H9 (cell line): ENCODE results near the gene CACNA1D. TPM values are rescaled to one million over a fixed set of nuclear protein-coding genes. Genes with fewer than 3 reads are reported as not detected.

Experiments used
- DNase-seq: peaks from one replicate; pipeline ENCODE4 v3.0.0-alpha.2; 2017
- H2AFZ ChIP-seq: one replicate; pipeline ENCODE4 v1.6.1; 2013; ENCODE audit warnings: mild to moderate bottlenecking, low read length, control low read depth, moderate library complexity
- H2AK5ac ChIP-seq: 2 replicates; pipeline ENCODE4 v1.6.1; 2013; ENCODE audit warnings: low read length, control low read depth, mixed read lengths; ENCODE audit not compliant: insufficient read length
- H2BK120ac ChIP-seq: one replicate; pipeline ENCODE4 v1.6.1; 2013; ENCODE audit warnings: low read depth, mild to moderate bottlenecking, low read length, control low read depth, inconsistent platforms; ENCODE audit not compliant: poor library complexity, severe bottlenecking
- H2BK12ac ChIP-seq: 2 replicates; pipeline ENCODE4 v1.6.1; 2013; ENCODE audit warnings: low read length, control low read depth, mixed read lengths, low read depth; ENCODE audit not compliant: insufficient read length
- H2BK15ac ChIP-seq: 2 replicates; pipeline ENCODE4 v1.6.1; 2013; ENCODE audit warnings: low read depth, low read length, control low read depth
- H2BK20ac ChIP-seq: one replicate; pipeline ENCODE4 v1.6.1; 2013; ENCODE audit warnings: low read depth, mild to moderate bottlenecking, low read length, control low read depth, inconsistent platforms; ENCODE audit not compliant: poor library complexity, severe bottlenecking
- H2BK5ac ChIP-seq: 2 replicates; pipeline ENCODE4 v1.6.1; 2013; ENCODE audit warnings: low read length, control low read depth, mixed read lengths; ENCODE audit not compliant: insufficient read length
- H3K14ac ChIP-seq: 2 replicates; pipeline ENCODE4 v1.6.1; 2013; ENCODE audit warnings: low read length, control low read depth; ENCODE audit not compliant: insufficient read depth
- H3K18ac ChIP-seq: 2 replicates; pipeline ENCODE4 v1.6.1; 2013; ENCODE audit warnings: low read depth, mild to moderate bottlenecking, mixed read lengths, low read length, control low read depth; ENCODE audit not compliant: insufficient read length
- H3K23ac ChIP-seq: 2 replicates; pipeline ENCODE4 v1.6.1; 2013; ENCODE audit warnings: low read length, control low read depth, mixed read lengths, low read depth; ENCODE audit not compliant: insufficient read length
- H3K23me2 ChIP-seq: 2 replicates; pipeline ENCODE4 v1.6.1; 2013; ENCODE audit warnings: low read depth, mild to moderate bottlenecking, mixed read lengths, low read length, control low read depth; ENCODE audit not compliant: insufficient read length, poor library complexity, severe bottlenecking
- H3K27ac ChIP-seq: 2 replicates; pipeline ENCODE4 v1.5.1; 2013; ENCODE audit warnings: low read length, control low read depth, mixed read lengths, low read depth; ENCODE audit not compliant: insufficient read length
- H3K27me3 ChIP-seq: 2 replicates; pipeline ENCODE4 v1.6.1; 2013; ENCODE audit warnings: low read length, control low read depth, inconsistent platforms; ENCODE audit not compliant: insufficient read depth
- H3K4ac ChIP-seq: 2 replicates; pipeline ENCODE4 v1.6.1; 2013; ENCODE audit warnings: low read depth, mild to moderate bottlenecking, control low read depth, inconsistent platforms, low read length, moderate library complexity
- H3K4me1 ChIP-seq: 2 replicates; pipeline ENCODE4 v1.6.1; 2013; ENCODE audit warnings: low read length, control low read depth, inconsistent platforms; ENCODE audit not compliant: insufficient read depth
- H3K4me2 ChIP-seq: 2 replicates; pipeline ENCODE4 v1.6.1; 2013; ENCODE audit warnings: low read length, control low read depth, mixed read lengths; ENCODE audit not compliant: insufficient read length, insufficient read depth
- H3K56ac ChIP-seq: 2 replicates; pipeline ENCODE4 v1.6.1; 2013; ENCODE audit warnings: low read depth, mild to moderate bottlenecking, mixed read lengths, low read length, control low read depth; ENCODE audit not compliant: insufficient read length
- H3K79me1 ChIP-seq: 2 replicates; pipeline ENCODE4 v1.6.1; 2013; ENCODE audit warnings: low read depth, mild to moderate bottlenecking, moderate library complexity, low read length, control low read depth, inconsistent platforms; ENCODE audit not compliant: insufficient read depth, poor library complexity, severe bottlenecking
- H3K79me2 ChIP-seq: 2 replicates; pipeline ENCODE4 v1.6.1; 2013; ENCODE audit warnings: low read length, control low read depth, inconsistent platforms; ENCODE audit not compliant: insufficient read depth
- H3K9ac ChIP-seq: 2 replicates; pipeline ENCODE4 v1.6.1; 2013; ENCODE audit warnings: low read length, control low read depth, mixed read lengths; ENCODE audit not compliant: insufficient read length; ENCODE audit errors: extremely low read depth
- H3K9me3 ChIP-seq: one replicate; pipeline ENCODE4 v1.6.1; 2013; ENCODE audit warnings: low read depth, low read length, inconsistent platforms; ENCODE audit not compliant: control insufficient read depth
- H3T11ph ChIP-seq: one replicate; pipeline ENCODE4 v1.6.1; 2013; ENCODE audit warnings: mild to moderate bottlenecking, low read length, control low read depth, inconsistent platforms
- H4K20me1 ChIP-seq: one replicate; pipeline ENCODE4 v1.6.1; 2013; ENCODE audit not compliant: control insufficient read depth, insufficient read length, insufficient read depth
- H4K5ac ChIP-seq: 2 replicates; pipeline ENCODE4 v1.6.1; 2013; ENCODE audit warnings: low read depth, mild to moderate bottlenecking, mixed read lengths, low read length, control low read depth; ENCODE audit not compliant: insufficient read length
- H4K8ac ChIP-seq: replicated peaks from 2 replicates; pipeline ENCODE4 v1.6.1; 2013; ENCODE audit warnings: low read length, control low read depth, mixed read lengths, low read depth; ENCODE audit not compliant: insufficient read length
- H4K91ac ChIP-seq: 2 replicates; pipeline ENCODE4 v1.6.1; 2013; ENCODE audit warnings: low read depth, mild to moderate bottlenecking, moderate library complexity, mixed read lengths, low read length, control low read depth; ENCODE audit not compliant: insufficient read length
- H3K27ac Mint-ChIP-seq, 3 experiments: 2 replicates in 2 of 3; 3 replicates in 1 of 3; pipeline ENCODE4 v1.8.0; 2020 to 2021; ENCODE audit warnings: mixed read lengths in 3 of 3, mild to moderate bottlenecking in 1 of 3, moderate library complexity in 1 of 3
- H3K27me3 Mint-ChIP-seq: 2 replicates; pipeline ENCODE4 v1.8.0; 2021; ENCODE audit warnings: low read depth, mild to moderate bottlenecking, moderate library complexity, mixed read lengths
- H3K36me3 Mint-ChIP-seq, 3 experiments: 2 replicates in 2 of 3; 3 replicates in 1 of 3; pipeline ENCODE4 v1.8.0; 2020 to 2021; ENCODE audit warnings: low read depth in 3 of 3, mixed read lengths in 3 of 3; ENCODE audit not compliant: insufficient read depth in 1 of 3
- H3K4me1 Mint-ChIP-seq, 2 experiments: 2 replicates each; pipeline ENCODE4 v1.8.0; 2020; ENCODE audit warnings: mixed read lengths in 2 of 2
- H3K4me3 Mint-ChIP-seq, 2 experiments: 2 replicates in 1 of 2; 3 replicates in 1 of 2; pipeline ENCODE4 v1.8.0; 2020 to 2021; ENCODE audit warnings: mild to moderate bottlenecking in 2 of 2, mixed read lengths in 2 of 2, moderate library complexity in 1 of 2
- H3K9me3 Mint-ChIP-seq, 2 experiments: 2 replicates in 1 of 2; 3 replicates in 1 of 2; pipeline ENCODE4 v1.8.0; 2020; ENCODE audit warnings: mild to moderate bottlenecking in 2 of 2, mixed read lengths in 2 of 2, moderate library complexity in 1 of 2
- WGBS: extraction: QIAGEN DNeasy Blood & Tissue Kit; methylation state at CpG from one replicate; pipeline ENCODE4 v1.1.7; 2013; ENCODE audit warnings: missing lambda C conversion rate, low lambda C conversion rate, mixed read lengths; ENCODE audit not compliant: insufficient read length; ENCODE audit errors: extremely low coverage; 5-methylcytosine and 5-hydroxymethylcytosine counted together
- total RNA-seq: library from RNA; stranded (reverse); gene quantifications from 2 replicates; pipeline ENCODE4 v1.2.1, GENCODE V29; 2021
- TF ChIP-seq, protein P1 (sequence below): fragments of 200-600 bp; sonication (generic); conservative IDR thresholded peaks from 3 replicates; pipeline ENCODE4 v1.8.0; 2021; ENCODE audit warnings: antibody characterized with exemption, mild to moderate bottlenecking

The CACNA1D gene
- total RNA-seq, 1 experiment from 2014 or later, result 3.5 TPM

DNA sequence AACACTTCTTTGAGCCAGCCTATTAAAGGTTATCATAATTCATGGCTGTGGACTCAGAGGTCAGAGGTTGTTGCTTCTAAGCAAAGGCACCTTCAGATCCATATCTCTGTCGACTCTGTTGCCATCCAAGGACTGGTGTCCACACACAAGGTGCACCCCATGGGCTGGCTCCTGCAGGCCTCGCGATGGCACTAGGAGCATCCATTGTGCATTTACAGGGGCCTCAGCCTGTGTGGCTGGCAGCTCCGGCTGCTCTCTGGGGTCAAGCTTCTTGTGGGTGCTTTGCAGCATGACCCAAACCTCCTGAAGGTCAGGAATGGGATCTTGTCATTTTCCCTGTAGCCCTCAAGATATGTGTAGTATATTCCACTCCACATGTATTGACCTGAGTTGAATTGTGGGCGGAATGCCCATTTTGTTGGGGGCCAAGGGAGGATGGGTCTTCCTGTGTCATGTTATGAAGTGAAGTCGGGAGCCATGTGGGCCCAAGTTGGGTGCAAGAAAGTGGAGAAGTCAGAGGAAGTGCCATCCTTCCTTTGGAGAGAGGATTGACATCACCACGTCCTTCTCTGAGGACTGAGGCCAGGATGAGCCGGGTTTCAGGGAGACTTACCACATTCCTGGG lies 308.0 kb downstream of the CACNA1D start:
- no peak overlapping the region for H3K56ac ChIP-seq
- H2AK5ac ChIP-seq, result no peak overlapping the region
- Mint-ChIP-seq H3K36me3 (no peaks in the 10 kb centered on the region), H3K27me3 (no peaks in the 10 kb centered on the region; the same call in 1 of the 2 replicates), H3K4me1 (peaks cover 14 to 18% of the 10 kb centered on the region in 2 experiments), H3K27ac (no peak overlapping the region; a peak in 2 of 7 replicates), H3K9me3 (no peaks in the 10 kb centered on the region), H3K4me3 (no peak overlapping the region)
- no peak overlapping the region for H2BK20ac ChIP-seq
- H3K23ac ChIP-seq, result no peak overlapping the region
- H3K9ac ChIP-seq, result no peak overlapping the region
- no peak overlapping the region for H3K14ac ChIP-seq
- H3K23me2 ChIP-seq, result no peaks in the 10 kb centered on the region
- WGBS, result no CpG with 5 or more reads among the region's 8 CpGs
- no peak overlapping the region for H2AFZ ChIP-seq
- no peaks in the 10 kb centered on the region for H3K79me2 ChIP-seq
- H3K79me1 ChIP-seq, result no peaks in the 10 kb centered on the region
- DNase-seq, result no peak
- no peak overlapping the region for H2BK12ac ChIP-seq
- H2BK15ac ChIP-seq, result no peak overlapping the region
- H4K8ac ChIP-seq, result no peak overlapping the region
- H3K27ac ChIP-seq, result no peak overlapping the region
- no peak overlapping the region for H3K18ac ChIP-seq
- no peak overlapping the region for H3T11ph ChIP-seq
- TF ChIP-seq, protein P1, sequence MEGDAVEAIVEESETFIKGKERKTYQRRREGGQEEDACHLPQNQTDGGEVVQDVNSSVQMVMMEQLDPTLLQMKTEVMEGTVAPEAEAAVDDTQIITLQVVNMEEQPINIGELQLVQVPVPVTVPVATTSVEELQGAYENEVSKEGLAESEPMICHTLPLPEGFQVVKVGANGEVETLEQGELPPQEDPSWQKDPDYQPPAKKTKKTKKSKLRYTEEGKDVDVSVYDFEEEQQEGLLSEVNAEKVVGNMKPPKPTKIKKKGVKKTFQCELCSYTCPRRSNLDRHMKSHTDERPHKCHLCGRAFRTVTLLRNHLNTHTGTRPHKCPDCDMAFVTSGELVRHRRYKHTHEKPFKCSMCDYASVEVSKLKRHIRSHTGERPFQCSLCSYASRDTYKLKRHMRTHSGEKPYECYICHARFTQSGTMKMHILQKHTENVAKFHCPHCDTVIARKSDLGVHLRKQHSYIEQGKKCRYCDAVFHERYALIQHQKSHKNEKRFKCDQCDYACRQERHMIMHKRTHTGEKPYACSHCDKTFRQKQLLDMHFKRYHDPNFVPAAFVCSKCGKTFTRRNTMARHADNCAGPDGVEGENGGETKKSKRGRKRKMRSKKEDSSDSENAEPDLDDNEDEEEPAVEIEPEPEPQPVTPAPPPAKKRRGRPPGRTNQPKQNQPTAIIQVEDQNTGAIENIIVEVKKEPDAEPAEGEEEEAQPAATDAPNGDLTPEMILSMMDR, result no peak
- H4K5ac ChIP-seq, result no peak overlapping the region
- H2BK5ac ChIP-seq, result no peak overlapping the region
- no peak overlapping the region for H2BK120ac ChIP-seq
- no peaks in the 10 kb centered on the region for H3K9me3 ChIP-seq
- H3K27me3 ChIP-seq, result no peaks in the 10 kb centered on the region
- H3K4me2 ChIP-seq, result no peak overlapping the region
- H3K4me1 ChIP-seq, result no peaks in the 10 kb centered on the region; the same call in 1 of the 2 replicates
- no peaks in the 10 kb centered on the region for H4K20me1 ChIP-seq
- no peak overlapping the region for H3K4ac ChIP-seq
- H4K91ac ChIP-seq, result no peak overlapping the region
